ENCODE measurements around the gene AMY2A.
"Not testable (repeated sequence)": the region's sequence is repeated elsewhere in the genome, so short reads cannot be mapped to it uniquely, and the experiment has no call there.

AMY2A gene

DNA sequence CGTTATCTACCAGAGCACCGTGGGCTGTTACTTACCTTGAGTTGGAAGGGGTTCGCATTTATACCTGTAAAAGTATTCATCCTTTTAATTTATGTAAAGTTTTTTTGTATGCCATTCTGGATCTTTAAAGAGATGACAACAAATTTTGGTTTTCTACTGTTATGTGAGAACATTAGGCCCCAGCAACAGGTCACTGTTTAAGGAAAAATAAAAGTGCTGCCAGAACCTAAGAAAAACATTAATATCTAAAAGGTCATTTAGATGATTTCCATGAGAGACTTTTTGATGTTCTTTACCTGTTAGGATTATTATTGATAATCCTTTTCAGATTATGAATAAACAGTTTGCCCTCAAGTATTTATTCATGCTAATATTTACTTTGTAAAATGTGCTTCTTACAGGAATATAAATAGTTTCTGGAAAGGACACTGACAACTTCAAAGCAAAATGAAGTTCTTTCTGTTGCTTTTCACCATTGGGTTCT lies at the start of gene AMY2A:
AMY2A (plus strand) TSS at position 434 of the 484 bp plus-strand sequence; CDS start at position 448, 14 bp downstream.
- H3K27ac Mint-ChIP-seq; H3K27me3 Mint-ChIP-seq; H3K4me1 Mint-ChIP-seq (ENCODE audit: low read depth); H3K36me3 Mint-ChIP-seq (ENCODE audit: low read depth); H3K9me3 Mint-ChIP-seq; H3K4me3 Mint-ChIP-seq: not testable (repeated sequence)

DNA sequence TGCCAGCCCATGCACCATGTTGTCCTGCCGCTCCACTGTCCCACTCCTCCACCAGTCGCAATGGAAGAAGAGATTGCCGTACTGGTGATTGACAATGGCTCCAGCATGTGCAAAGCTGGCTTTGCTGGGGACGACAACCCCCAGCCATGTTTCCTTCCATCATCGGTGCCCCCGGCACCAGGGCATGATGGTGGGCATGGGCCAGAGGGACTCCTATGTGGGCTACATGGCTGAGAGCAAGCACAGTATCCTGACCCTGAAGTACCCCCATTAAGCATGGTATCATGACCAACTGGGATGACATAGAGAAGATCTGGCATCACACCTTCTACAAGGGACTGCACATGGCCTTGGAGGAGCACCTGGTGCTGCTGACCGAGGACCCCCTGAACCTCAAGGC lies 47.7 kb upstream of the AMY2A start:
- Mint-ChIP-seq H3K4me3 (no peak overlapping the region), H3K36me3 (ENCODE audit: low read depth) (peaks cover 20% of the 10 kb centered on the region), H3K9me3 (peaks cover 3% of the 10 kb centered on the region), H3K27me3 (no peaks in the 10 kb centered on the region), H3K27ac (no peak overlapping the region), H3K4me1 (ENCODE audit: low read depth) (no peaks in the 10 kb centered on the region)

DNA sequence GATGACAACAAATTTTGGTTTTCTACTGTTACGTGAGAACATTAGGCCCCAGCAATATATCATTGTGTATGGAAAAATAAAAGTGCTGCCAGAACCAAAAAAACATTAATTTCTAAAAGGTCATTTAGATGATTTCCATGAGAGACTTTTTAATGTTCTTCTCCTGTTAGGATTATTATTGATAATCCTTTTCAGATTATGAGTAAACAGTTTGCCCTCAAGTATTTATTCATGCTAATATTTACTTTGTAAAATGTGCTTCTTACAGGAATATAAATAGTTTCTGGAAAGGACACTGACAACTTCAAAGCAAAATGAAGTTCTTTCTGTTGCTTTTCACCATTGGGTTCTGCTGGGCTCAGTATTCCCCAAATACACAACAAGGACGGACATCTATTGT lies 45.9 kb upstream of the AMY2A start, which contains the start of gene AMY2B:
AMY2B (plus strand) TSS at position 301 of the 400 bp plus-strand sequence; CDS start at position 315, 14 bp downstream.
- H3K4me3 Mint-ChIP-seq; H3K27me3 Mint-ChIP-seq; H3K9me3 Mint-ChIP-seq; H3K27ac Mint-ChIP-seq; H3K4me1 Mint-ChIP-seq (ENCODE audit: low read depth): not testable (repeated sequence)
- H3K36me3 Mint-ChIP-seq (ENCODE audit: low read depth): peaks cover 20% of the 10 kb centered on the region

DNA sequence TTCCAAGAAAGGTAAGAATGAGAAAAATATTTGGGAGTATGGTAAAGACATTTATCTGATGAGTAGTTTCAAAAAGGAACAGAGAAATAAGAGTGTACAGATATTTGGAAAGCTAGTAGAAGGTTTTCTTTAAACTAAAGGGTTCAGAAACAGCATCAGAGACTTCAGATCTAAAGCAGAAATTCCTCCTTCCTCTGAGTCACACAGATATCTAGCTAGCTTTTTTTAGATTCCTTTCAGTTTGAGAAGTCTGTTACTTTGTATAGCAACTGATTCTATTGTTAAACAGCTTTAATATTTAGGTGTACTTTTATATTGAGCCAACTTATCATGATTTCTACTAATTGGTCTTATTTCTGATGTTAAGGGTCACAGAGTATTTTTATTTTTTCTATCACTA lies 41.2 kb upstream of the AMY2A start:
- H3K27ac Mint-ChIP-seq: no peak overlapping the region

DNA sequence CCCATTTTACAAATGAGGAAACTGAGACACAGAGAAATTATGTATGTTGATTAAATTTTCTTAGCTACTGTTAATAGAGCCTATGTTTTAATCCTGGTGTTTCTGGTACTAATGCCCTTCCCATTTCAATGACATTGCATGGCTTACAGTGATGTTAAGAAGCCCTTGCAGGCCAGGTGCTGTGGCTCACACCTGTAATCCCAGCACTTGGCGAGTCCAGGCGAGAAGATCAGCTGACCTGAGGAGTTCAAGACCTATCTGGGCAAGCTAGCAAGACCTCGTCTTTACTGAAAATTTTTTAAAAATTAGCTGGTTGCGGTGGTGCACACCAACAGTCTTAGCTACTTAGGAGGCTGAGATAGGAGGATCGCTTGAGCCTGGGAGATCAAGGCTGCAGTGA lies 40.4 kb upstream of the AMY2A start:
- H3K36me3 Mint-ChIP-seq (ENCODE audit: low read depth): peaks cover 16% of the 10 kb centered on the region
- H3K27ac Mint-ChIP-seq, H3K4me3 Mint-ChIP-seq: not testable (repeated sequence)

More for the DNA sequence above, 41.2 kb upstream of the AMY2A start:
- Mint-ChIP-seq H3K9me3 (no peaks in the 10 kb centered on the region), H3K27me3 (no peaks in the 10 kb centered on the region), H3K4me1 (ENCODE audit: low read depth) (peaks cover 5% of the 10 kb centered on the region), H3K36me3 (ENCODE audit: low read depth) (peaks cover 17% of the 10 kb centered on the region), H3K4me3 (no peak overlapping the region)

DNA sequence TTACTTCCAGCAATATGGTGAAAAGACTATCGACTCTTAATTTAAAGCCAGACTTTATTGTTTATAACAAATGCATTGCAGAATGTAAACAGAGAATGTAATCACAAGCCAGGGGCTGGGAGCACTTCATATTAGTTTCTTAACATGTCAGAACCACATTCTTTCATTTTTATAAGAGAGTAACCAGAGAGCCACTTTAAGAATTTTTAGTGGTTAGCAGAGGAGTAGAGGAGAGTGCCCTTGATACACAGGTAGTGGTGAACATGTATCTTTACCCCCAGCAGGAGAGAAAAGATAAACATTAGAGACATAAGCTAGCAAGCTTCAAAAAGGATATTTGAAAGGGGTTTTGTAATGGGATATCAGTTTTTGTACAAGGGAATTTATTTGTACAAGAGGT lies 34.8 kb upstream of the AMY2A start:
- Mint-ChIP-seq H3K9me3 (no peaks in the 10 kb centered on the region), H3K27ac (no peak overlapping the region), H3K27me3 (no peaks in the 10 kb centered on the region), H3K4me1 (ENCODE audit: low read depth) (no peaks in the 10 kb centered on the region), H3K4me3 (no peak overlapping the region), H3K36me3 (ENCODE audit: low read depth) (peaks cover 8% of the 10 kb centered on the region)

More for the DNA sequence above, 40.4 kb upstream of the AMY2A start:
- H3K9me3 Mint-ChIP-seq; H3K27me3 Mint-ChIP-seq; H3K4me1 Mint-ChIP-seq (ENCODE audit: low read depth): not testable (repeated sequence)

DNA sequence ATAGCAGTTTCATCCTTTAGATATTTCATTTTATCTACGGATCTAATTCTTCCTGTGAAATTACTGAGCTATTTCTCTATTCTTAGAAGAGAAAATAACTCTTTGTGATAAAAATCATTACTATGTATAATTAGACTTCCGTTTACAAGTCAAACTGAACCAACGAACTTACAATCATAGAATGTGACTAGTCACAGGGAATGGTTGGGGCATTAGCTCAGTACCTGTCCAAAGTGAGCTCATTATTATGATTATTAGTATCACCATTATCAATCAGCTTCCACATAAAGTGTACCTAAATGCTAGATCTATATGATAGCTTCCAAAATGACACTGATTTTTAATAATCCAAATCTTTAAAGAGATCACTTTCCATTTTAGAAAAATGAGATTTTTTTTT lies 33.3 kb upstream of the AMY2A start:
- Mint-ChIP-seq H3K9me3 (peaks cover 4% of the 10 kb centered on the region), H3K4me3 (no peak overlapping the region), H3K27ac (no peak overlapping the region), H3K4me1 (ENCODE audit: low read depth) (no peaks in the 10 kb centered on the region), H3K36me3 (ENCODE audit: low read depth) (peaks cover 4% of the 10 kb centered on the region), H3K27me3 (no peaks in the 10 kb centered on the region)

DNA sequence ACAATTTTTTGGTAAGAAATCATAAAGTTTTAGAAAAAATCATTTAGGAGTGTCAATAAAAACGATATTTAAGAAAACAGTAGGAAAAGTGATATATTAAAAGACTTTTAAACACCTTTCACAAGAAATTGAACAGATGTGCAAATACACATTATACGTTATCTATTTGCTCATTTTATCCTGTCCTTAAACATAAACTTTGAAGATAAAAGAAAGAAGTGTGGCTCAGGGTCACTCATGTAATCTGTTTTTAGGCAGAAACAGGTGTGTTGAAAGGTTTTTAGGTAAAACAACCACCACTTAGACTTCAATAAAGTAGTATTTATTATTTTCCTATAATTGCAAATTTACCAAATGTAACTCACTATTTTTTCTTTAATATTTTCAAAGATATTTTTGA lies 32.7 kb upstream of the AMY2A start:
- Mint-ChIP-seq H3K36me3 (ENCODE audit: low read depth) (no peaks in the 10 kb centered on the region), H3K27ac (no peak overlapping the region), H3K27me3 (no peaks in the 10 kb centered on the region), H3K4me1 (ENCODE audit: low read depth) (no peaks in the 10 kb centered on the region), H3K4me3 (no peak overlapping the region), H3K9me3 (peaks cover 8% of the 10 kb centered on the region)

DNA sequence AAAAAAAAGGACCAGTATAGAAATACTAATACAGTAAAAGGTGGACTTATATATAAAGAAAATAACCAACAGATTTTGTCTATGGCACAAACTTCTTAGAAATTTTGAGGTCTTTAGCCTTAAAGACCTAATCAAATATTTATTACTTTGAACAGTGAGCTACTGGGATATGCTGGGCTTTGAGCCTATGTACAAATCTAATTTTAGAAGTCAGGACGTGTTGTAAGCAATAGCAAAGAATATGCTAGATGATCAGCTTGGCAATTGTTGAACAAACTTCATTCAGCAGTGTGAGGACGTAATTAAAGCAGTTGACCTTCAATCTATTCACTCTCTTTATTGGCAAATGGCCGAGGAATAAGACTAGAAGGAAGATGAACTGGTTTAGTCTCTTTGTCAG lies 14.5 kb upstream of the AMY2A start:
- not testable (repeated sequence) for H3K9me3 Mint-ChIP-seq; H3K27me3 Mint-ChIP-seq; H3K4me3 Mint-ChIP-seq; H3K36me3 Mint-ChIP-seq (ENCODE audit: low read depth); H3K27ac Mint-ChIP-seq; H3K4me1 Mint-ChIP-seq (ENCODE audit: low read depth)

DNA sequence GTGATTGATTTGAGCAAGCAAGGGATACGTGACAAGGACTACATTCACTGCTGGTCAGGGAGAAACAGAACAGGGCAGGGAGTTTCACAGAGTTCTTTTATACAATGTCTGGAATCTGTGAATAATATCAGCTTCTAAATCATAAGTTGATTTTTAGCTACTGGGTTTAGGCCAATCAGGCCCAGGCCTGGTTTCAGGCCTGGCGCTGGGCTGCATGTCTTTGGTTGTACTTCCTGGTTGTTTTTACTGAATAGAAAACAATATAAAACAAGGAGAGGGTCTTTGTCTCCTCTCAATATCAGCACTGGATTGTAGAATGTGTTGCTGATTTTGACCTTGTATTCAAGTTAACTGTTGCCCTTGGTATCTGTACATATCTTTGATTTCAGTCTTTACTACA lies 865 bp upstream of the AMY2A start:
- Mint-ChIP-seq H3K4me3 (no peak overlapping the region), H3K4me1 (ENCODE audit: low read depth) (no peaks in the 10 kb centered on the region), H3K27me3 (no peaks in the 10 kb centered on the region), H3K36me3 (ENCODE audit: low read depth) (no peaks in the 10 kb centered on the region), H3K27ac (no peak overlapping the region), H3K9me3 (no peaks in the 10 kb centered on the region)

DNA sequence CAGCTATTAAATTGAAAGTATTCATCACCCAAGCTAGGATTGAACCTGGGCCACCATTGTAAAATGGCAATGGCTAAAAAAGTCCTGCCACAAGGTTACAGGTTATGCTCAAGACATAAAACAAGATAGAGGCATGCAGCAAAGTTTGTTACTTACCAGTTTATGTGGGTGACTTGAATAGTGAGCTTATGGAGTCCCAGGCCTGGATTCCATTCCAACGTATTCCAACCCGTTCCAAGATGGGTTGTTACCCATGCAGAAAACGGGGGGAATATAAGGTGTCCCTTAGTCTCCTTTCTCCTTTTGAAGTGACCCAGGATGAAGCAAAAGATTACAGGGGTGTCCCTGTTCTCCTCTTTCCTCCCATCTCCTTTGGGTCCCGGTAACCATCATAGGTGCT lies 10.2 kb downstream of the AMY2A start:
- not testable (repeated sequence) for H3K4me1 Mint-ChIP-seq (ENCODE audit: low read depth); H3K27ac Mint-ChIP-seq; H3K4me3 Mint-ChIP-seq; H3K27me3 Mint-ChIP-seq; H3K9me3 Mint-ChIP-seq; H3K36me3 Mint-ChIP-seq (ENCODE audit: low read depth)

DNA sequence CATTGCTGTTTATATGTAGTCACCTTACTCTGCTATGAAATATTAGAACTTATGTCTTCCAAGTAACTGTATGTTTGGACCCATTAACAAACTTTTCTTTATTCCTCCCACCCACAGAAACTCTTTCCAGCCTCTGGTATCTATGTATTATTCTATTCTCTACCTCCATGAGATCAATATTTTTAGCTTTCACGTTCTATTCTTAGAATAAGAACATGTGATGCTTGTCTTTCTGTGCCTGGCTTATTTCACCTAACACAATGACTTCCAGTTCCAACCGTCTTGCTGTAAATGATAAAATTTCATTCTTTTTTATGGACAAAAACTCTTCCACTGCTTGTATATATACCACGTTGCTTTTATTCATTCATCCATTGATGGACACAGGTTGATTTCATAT lies 24.0 kb downstream of the AMY2A start:
- not testable (repeated sequence) for H3K9me3 Mint-ChIP-seq; H3K4me3 Mint-ChIP-seq; H3K27ac Mint-ChIP-seq; H3K36me3 Mint-ChIP-seq (ENCODE audit: low read depth); H3K4me1 Mint-ChIP-seq (ENCODE audit: low read depth); H3K27me3 Mint-ChIP-seq

DNA sequence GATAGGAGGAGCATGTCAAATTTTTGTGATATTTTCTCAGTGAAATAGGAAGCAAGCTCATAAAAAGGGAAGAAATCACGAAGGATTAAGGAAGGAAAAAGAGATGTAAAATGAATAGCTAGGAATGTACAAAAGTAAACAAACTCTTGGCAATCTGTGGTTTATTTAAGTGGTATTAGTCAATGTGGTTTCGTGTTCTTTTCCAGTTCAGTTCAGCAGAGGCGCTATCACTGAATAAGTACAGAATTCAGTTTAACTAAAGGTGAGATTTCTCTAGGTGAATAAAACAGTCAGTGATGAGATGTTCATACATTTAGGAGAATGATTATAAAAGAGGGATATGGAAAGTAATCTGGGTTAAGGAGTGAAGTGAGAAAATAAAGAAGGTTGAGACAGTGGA lies 26.7 kb downstream of the AMY2A start:
- not testable (repeated sequence) for H3K9me3 Mint-ChIP-seq; H3K4me3 Mint-ChIP-seq; H3K27ac Mint-ChIP-seq; H3K4me1 Mint-ChIP-seq (ENCODE audit: low read depth); H3K27me3 Mint-ChIP-seq; H3K36me3 Mint-ChIP-seq (ENCODE audit: low read depth)

DNA sequence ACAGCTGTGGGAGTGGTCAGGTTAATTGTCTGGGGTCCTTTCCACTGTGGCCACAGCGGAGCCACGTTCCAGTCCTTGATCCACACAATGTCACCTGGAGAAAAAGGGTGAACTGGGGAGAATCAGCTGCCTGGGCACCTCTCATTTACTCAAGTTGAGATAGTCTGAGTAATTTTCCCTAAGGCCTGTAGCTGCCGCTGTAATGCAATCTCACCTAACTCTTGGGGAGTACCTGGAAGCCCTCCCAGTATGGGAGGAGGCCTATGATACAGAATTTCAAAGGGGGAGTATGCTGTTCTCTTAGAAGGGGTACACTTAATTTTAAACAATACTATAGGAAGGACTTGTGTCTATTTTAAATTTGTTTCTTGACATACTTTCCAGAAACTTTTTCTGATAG lies 33.1 kb downstream of the AMY2A start:
- not testable (repeated sequence) for H3K4me1 Mint-ChIP-seq (ENCODE audit: low read depth); H3K36me3 Mint-ChIP-seq (ENCODE audit: low read depth); H3K27ac Mint-ChIP-seq; H3K9me3 Mint-ChIP-seq; H3K27me3 Mint-ChIP-seq; H3K4me3 Mint-ChIP-seq

DNA sequence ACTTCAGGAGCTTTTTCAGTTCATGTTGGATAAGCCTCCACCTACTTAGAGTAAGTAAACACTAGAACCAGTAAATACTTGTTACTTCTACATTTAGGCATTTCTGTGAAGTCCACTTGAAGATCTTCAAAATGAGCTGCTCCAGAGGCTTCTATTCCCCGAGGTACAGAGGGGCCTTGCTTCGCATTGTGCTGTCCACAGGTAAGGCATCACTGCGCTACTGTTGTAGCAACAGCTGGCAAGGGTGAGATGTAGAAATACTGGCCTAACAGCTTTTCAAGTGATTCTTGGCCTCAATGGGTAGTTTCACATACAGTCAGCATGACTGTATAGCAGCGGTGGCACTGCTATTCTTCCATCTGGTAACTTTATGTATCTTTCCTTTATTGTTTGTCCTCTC lies 33.7 kb downstream of the AMY2A start:
- not testable (repeated sequence) for H3K27ac Mint-ChIP-seq; H3K4me3 Mint-ChIP-seq; H3K4me1 Mint-ChIP-seq (ENCODE audit: low read depth); H3K36me3 Mint-ChIP-seq (ENCODE audit: low read depth); H3K27me3 Mint-ChIP-seq; H3K9me3 Mint-ChIP-seq

DNA sequence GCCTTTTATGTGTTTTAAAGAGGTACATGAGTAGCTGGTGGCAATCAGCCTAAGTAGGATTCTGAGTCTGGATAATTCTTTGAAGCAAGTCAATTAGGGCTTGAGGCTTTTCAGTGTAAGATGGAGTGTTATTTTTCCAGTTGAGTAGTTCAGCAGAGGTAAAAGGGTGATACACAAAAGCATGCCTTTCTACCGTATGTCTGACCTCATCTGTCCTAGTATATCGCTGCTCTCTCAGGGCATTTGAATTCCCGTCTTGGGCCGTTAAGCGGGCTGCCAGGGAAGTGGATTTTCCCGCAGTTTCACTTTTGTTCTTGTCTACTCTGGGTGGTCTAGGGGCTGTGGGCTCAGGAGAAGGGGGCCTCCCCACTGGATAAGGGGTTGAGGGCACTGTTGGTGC lies 36.9 kb downstream of the AMY2A start:
- H3K27me3 Mint-ChIP-seq; H3K36me3 Mint-ChIP-seq (ENCODE audit: low read depth); H3K9me3 Mint-ChIP-seq; H3K27ac Mint-ChIP-seq; H3K4me3 Mint-ChIP-seq; H3K4me1 Mint-ChIP-seq (ENCODE audit: low read depth): not testable (repeated sequence)

DNA sequence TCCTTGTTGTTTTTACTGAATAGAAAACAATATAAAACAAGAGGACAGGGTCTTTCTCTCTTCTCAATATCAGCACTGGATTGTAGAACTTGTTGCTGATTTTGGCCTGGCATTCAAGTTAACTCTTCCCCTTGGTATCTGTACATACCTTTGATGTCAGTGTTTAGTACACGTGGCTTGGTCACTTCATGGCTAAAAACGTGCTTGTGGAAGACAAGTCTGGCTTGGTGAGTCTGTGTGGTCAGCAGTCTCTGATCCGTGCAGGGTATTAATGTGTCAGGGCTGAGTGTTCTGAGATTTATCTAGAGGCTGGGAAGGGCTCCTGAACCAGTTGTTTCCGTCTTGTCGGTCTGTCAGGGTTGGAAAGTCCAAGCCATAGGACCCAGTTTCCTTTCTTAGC lies 38.2 kb downstream of the AMY2A start, which contains the start of gene AMY1A:
AMY1A (plus strand) TSS at position 301 of the 400 bp plus-strand sequence. CDS start 571 bp downstream, outside the sequence.
- not testable (repeated sequence) for H3K36me3 Mint-ChIP-seq (ENCODE audit: low read depth); H3K4me1 Mint-ChIP-seq (ENCODE audit: low read depth); H3K27ac Mint-ChIP-seq; H3K9me3 Mint-ChIP-seq; H3K27me3 Mint-ChIP-seq; H3K4me3 Mint-ChIP-seq

Data from stimulated activated naive CD8-positive, alpha-beta T cell treated with anti-CD3 and anti-CD28 coated beads, Interleukin-15, Interleukin-2, amounts not matched to agents 100 ng/mL and 50 ng/mL, for 24 hours (primary cell).